NCI-H82 treated with DMSO at 0.1 percent for 48 hours (cell line): ENCODE measurements around the gene DCAF15.

ENCODE experiments used
- DNase-seq: peaks from one replicate; lab custom pipeline; 2025; ENCODE audit not compliant: unreplicated experiment; lab: John Stamatoyannopoulos, UW

DCAF15 gene

GRCh38 chr19:13930402-13930801, 21.9 kb upstream of the DCAF15 start:
- no peak for DNase-seq

- no peak for DNase-seq
These were observed 20.7 kb upstream of the DCAF15 start for GRCh38 chr19:13931391-13932148.

- DNase-seq: no peak
These were observed 20.1 kb upstream of the DCAF15 start for GRCh38 chr19:13932149-13932637.

- no peak for DNase-seq
These were observed 19.4 kb upstream of the DCAF15 start for GRCh38 chr19:13932911-13933393.

- no peak for DNase-seq
These were observed 17.6 kb upstream of the DCAF15 start for GRCh38 chr19:13934785-13935109.

GRCh38 chr19:13935765-13936510, 16.4 kb upstream of the DCAF15 start:
- no peak for DNase-seq

- no peak for DNase-seq
These were observed 14.6 kb upstream of the DCAF15 start for GRCh38 chr19:13937479-13938300.

- DNase-seq: no peak
These were observed 13.8 kb upstream of the DCAF15 start, which contains the start of gene PODNL1 for GRCh38 chr19:13938301-13939064. TSS of gene PODNL1 (minus strand) at chr19:13938417. CDS start at chr19:13938181, 236 bp downstream.

GRCh38 chr19:13942023-13942684, 10.2 kb upstream of the DCAF15 start:
- no peak for DNase-seq

GRCh38 chr19:13946414-13946813, 5.9 kb upstream of the DCAF15 start:
- DNase-seq: no peak

GRCh38 chr19:13951043-13951442, 1.3 kb upstream of the DCAF15 start:
- no peak for DNase-seq

- no peak for DNase-seq
These were observed 533 bp upstream of the DCAF15 start for GRCh38 chr19:13951799-13952153.

GRCh38 chr19:13952931-13953531, 722 bp downstream of the DCAF15 start:
- no peak for DNase-seq

GRCh38 chr19:13954185-13954584, 1.9 kb downstream of the DCAF15 start:
- DNase-seq: no peak

GRCh38 chr19:13955662-13956364, 3.5 kb downstream of the DCAF15 start:
- no peak for DNase-seq

- no peak for DNase-seq
These were observed 4.0 kb downstream of the DCAF15 start for GRCh38 chr19:13956365-13956744.

GRCh38 chr19:13957051-13957450, 4.7 kb downstream of the DCAF15 start:
- DNase-seq: no peak

- no peak for DNase-seq
These were observed 5.7 kb downstream of the DCAF15 start for GRCh38 chr19:13958043-13958442.
